Peyer's patch (tissue), 4 donors: ENCODE results near the gene KDR.

ENCODE experiments used
- POLR2A ChIP-seq, 2 donors: fragments of 450-650 bp; IDR thresholded peaks; one replicate each; pipeline ENCODE4 v1.5.1; 2017; ENCODE audit warnings: antibody characterized with exemption in 2 of 2, mild to moderate bottlenecking in 2 of 2, moderate library complexity in 2 of 2
- TF ChIP-seq, protein P1 (sequence below), 6 experiments: fragments of 450-650 bp in 4 of 6; fragments of 200-600 bp in 2 of 6; sonication (generic) in 1 of 6; IDR thresholded peaks; one replicate each; pipeline ENCODE4 v1.5.1; 2017 to 2019; ENCODE audit warnings: antibody characterized with exemption in 6 of 6, mild to moderate bottlenecking in 3 of 6, moderate library complexity in 1 of 6

GRCh38 chr4:55127053-55127452, 1.7 kb upstream of the KDR start:
- TF ChIP-seq, protein P1, sequence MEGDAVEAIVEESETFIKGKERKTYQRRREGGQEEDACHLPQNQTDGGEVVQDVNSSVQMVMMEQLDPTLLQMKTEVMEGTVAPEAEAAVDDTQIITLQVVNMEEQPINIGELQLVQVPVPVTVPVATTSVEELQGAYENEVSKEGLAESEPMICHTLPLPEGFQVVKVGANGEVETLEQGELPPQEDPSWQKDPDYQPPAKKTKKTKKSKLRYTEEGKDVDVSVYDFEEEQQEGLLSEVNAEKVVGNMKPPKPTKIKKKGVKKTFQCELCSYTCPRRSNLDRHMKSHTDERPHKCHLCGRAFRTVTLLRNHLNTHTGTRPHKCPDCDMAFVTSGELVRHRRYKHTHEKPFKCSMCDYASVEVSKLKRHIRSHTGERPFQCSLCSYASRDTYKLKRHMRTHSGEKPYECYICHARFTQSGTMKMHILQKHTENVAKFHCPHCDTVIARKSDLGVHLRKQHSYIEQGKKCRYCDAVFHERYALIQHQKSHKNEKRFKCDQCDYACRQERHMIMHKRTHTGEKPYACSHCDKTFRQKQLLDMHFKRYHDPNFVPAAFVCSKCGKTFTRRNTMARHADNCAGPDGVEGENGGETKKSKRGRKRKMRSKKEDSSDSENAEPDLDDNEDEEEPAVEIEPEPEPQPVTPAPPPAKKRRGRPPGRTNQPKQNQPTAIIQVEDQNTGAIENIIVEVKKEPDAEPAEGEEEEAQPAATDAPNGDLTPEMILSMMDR (IDR thresholded peaks at IDR 0.05): no peak
- no peak for TF ChIP-seq POLR2A (IDR thresholded peaks at IDR 0.05)
